Psoas muscle (tissue), 8 donors: ENCODE measurements around the gene POC1A. TPM values are rescaled to one million over a fixed set of nuclear protein-coding genes. Genes with fewer than 3 reads are reported as not detected.

Experiments used
- ATAC-seq, 4 donors: fragments of 200-7000 bp; cut with Tn5 transposase; one replicate each; pipeline ENCODE4 v1.9.1; 2020; ENCODE audit warnings: moderate library complexity in 3 of 4, mild to moderate bottlenecking in 2 of 4
- DNase-seq, 2 donors: peaks; one replicate each; pipeline ENCODE4 v3.0.0-alpha.2; 2020
- H3K27ac ChIP-seq: fragments of 200-600 bp; one replicate; pipeline ENCODE4 v1.8.0; 2022
- H3K27me3 ChIP-seq, 3 donors: fragments of 200-600 bp in 1 of 3; one replicate each; pipeline versions ENCODE4 v1.6.1 to v1.8.0; 2013 to 2022; ENCODE audit warnings: low read length in 2 of 3, mild to moderate bottlenecking in 2 of 3, moderate library complexity in 1 of 3; ENCODE audit not compliant: insufficient read depth in 3 of 3
- H3K36me3 ChIP-seq, 2 donors: fragments of 200-600 bp in 1 of 2; one replicate each; pipeline versions ENCODE4 v1.6.1 to v1.8.0; 2013 to 2022; ENCODE audit warnings: low read depth in 1 of 2, mild to moderate bottlenecking in 1 of 2, moderate library complexity in 1 of 2; ENCODE audit not compliant: insufficient read depth in 1 of 2
- H3K4me1 ChIP-seq: fragments of 200-600 bp; one replicate; pipeline ENCODE4 v1.8.0; 2022
- H3K4me3 ChIP-seq: fragments of 200-600 bp; one replicate; pipeline ENCODE4 v1.8.0; 2022; ENCODE audit warnings: mild to moderate bottlenecking
- H3K9me3 ChIP-seq: fragments of 200-600 bp; one replicate; pipeline ENCODE4 v1.8.0; 2022
- WGBS, 3 donors: extraction: QIAGEN DNeasy Blood & Tissue Kit; methylation state at CpG; one replicate each; pipeline versions ENCODE4 v1.1.6 to v1.1.7; 2013; 5-methylcytosine and 5-hydroxymethylcytosine counted together
- intact Hi-C, 2 donors: fragments of 100-400 bp; cut with DNase I; formaldehyde crosslinking; loops; one replicate each; pipeline versions ENCODE4 v1.11.0 to v1.14.2; 2022
- polyA plus RNA-seq, 3 donors: library from polyadenylated mRNA; stranded (reverse); fragments of 200-250 nt; gene quantifications; one replicate each; pipeline ENCODE4 v1.2.3, GENCODE V29; 2013
- total RNA-seq, 4 donors: library from RNA; stranded (reverse); fragmentation: NEBNext Ultra II Directional in 2 of 4; extraction: Animal tissue kit (Norgen Biotek cat#: 25700) in 2 of 4; gene quantifications; one replicate each; pipeline versions ENCODE4 v1.2.1 to v1.2.4, GENCODE V29; 2021 to 2023
- TF ChIP-seq, protein P1 (sequence below): fragments of 200-600 bp; IDR thresholded peaks from one replicate; pipeline ENCODE4 v1.8.0; 2022; ENCODE audit warnings: antibody characterized with exemption
- donor health status: healthy with polysubstance abuse.
- donor health status: DM: no; HTN: no; CAD: no; lungs with moderate emphysema.
- donor health status: Bipolar disorder and iron deficiency.
- donor health status: healthy.
- donor health status: DM: yes; HTN: yes; CAD: no.
- donor health status: DM: no; HTN: no; CAD: no.
- donor health status: DM: no; HTN: no; CAD: no.
- donor health status: DM: yes; HTN: yes; CAD: no.

Gene POC1A
- total and polyA plus RNA-seq, 7 donors: 0.87 to 3.2 (median 1.7) TPM

- 33 to 39% (median 34%) methylated on average over 14 of the region's 14 CpGs for WGBS, 3 donors
Observed at GRCh38 chr3:52198643-52199608, 44.7 kb upstream of the POC1A start.

DNA sequence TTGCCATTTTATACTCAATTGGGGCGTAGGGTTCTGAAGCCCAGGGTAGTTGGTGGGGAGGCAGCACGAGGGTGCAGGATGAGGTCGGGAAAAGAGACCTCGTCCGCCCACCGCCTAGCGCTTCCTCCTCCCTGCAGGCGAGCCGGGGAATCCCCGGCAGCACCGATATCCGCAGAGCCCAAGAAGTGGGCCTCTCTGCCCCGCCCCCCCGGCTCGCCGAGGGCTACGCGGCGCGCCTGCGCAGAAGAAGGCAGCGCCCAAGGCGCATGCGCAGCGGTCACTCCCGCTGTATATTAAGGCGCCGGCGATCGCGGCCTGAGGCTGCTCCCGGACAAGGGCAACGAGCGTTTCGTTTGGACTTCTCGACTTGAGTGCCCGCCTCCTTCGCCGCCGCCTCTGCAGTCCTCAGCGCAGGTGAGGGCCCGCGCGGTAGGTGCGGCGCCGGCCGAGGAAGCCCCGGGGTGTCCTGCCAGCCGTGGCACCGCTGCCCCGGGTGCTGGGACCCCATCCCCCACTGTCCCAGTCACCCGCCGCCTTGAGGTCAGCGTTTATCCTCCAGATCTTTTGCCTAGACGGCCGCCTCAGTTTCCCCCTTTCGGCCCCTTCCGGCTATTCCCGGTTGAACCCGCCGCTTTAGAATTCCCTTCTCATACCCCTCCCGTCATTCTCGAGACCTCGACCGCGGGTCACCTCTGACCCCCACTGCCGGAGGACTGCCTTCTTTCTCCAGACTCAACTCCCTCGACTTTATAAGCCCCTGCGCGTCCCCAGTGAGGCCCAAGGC lies 43.8 kb upstream of the POC1A start, which contains the start of gene ALAS1:
ALAS1 (plus strand) TSS at position 319 of the 784 bp plus-strand sequence. CDS start 1,082 bp downstream, outside the sequence.
- DNase-seq: peak; percentile 93 to 96
- intact Hi-C loops: loop anchor here in 1 of 2 donors (5.0 kb wide), 1 partner anchor 41 kb away; no protein-coding TSS in a partner anchor
- Histone ChIP-seq H3K36me3 (peaks cover 0 to 41% of the 10 kb centered on the region in 2 donors), H3K4me3 (peak within 1 kb of the TSS; percentile 100), H3K4me1 (peaks cover 36% of the 10 kb centered on the region), H3K9me3 (no peaks in the 10 kb centered on the region), H3K27ac (peak within 1 kb of the TSS; percentile 87), H3K27me3 (no peaks in the 10 kb centered on the region)
- TF ChIP-seq, protein P1, sequence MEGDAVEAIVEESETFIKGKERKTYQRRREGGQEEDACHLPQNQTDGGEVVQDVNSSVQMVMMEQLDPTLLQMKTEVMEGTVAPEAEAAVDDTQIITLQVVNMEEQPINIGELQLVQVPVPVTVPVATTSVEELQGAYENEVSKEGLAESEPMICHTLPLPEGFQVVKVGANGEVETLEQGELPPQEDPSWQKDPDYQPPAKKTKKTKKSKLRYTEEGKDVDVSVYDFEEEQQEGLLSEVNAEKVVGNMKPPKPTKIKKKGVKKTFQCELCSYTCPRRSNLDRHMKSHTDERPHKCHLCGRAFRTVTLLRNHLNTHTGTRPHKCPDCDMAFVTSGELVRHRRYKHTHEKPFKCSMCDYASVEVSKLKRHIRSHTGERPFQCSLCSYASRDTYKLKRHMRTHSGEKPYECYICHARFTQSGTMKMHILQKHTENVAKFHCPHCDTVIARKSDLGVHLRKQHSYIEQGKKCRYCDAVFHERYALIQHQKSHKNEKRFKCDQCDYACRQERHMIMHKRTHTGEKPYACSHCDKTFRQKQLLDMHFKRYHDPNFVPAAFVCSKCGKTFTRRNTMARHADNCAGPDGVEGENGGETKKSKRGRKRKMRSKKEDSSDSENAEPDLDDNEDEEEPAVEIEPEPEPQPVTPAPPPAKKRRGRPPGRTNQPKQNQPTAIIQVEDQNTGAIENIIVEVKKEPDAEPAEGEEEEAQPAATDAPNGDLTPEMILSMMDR: peak; percentile 23
- 0 to 1% (median 0%) methylated on average over 55 to 71 of the region's 71 CpGs for WGBS, 3 donors
- peak; percentile 87 to 95 (median 88) for ATAC-seq

More at GRCh38 chr3:52198643-52199608, 44.7 kb upstream of the POC1A start:
- TF ChIP-seq, protein P1: no peak
- H3K9me3 ChIP-seq: no peaks in the 10 kb centered on the region
- H3K4me3 ChIP-seq: peak overlapping the region; percentile 100
- intact Hi-C loops: loop anchor here in 1 of 2 donors (5.0 kb wide), 1 partner anchor 42 kb away; no protein-coding TSS in a partner anchor
- peaks cover 3 to 49% of the 10 kb centered on the region in 2 donors for H3K36me3 ChIP-seq
- DNase-seq (no peak), ATAC-seq (no peak)
- no peaks in the 10 kb centered on the region for H3K27me3 ChIP-seq
- peaks cover 36% of the 10 kb centered on the region for H3K4me1 ChIP-seq
- peak overlapping the region; percentile 87 for H3K27ac ChIP-seq

DNA sequence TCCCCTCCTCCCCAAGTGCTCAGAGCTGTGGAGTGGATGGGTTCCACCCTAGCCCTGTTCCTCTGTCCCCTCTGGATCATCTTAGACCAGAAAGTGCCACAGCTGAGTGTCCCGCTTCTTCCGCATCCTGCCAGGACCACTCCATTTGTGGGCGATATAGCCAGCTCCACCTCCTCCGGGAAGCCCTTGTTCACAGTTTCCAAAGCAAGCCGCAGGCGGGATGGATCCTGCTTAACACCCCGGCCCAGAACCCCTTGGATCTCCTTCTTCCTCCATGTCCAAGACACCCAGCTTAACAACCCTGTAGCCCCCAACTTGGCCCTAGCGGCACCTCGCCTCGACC lies 43.2 kb upstream of the POC1A start:
- Histone ChIP-seq H3K4me1 (peaks cover 36% of the 10 kb centered on the region), H3K27ac (peak overlapping the region; percentile 87), H3K27me3 (no peaks in the 10 kb centered on the region), H3K36me3 (peaks cover 0 to 35% of the 10 kb centered on the region in 2 donors), H3K4me3 (peak overlapping the region; percentile 100), H3K9me3 (no peaks in the 10 kb centered on the region)
- ATAC-seq (peak in 3 of 4 donors; percentile 1 to 5 (median 4)), DNase-seq (no peak)
- TF ChIP-seq, protein P1: no peak
- WGBS, 3 donors: 34 to 47% (median 40%) methylated on average over 10 of the region's 10 CpGs
- intact Hi-C loops: loop anchor here in 1 of 2 donors (5.0 kb wide), 1 partner anchor 40 kb away; no protein-coding TSS in a partner anchor

- Histone ChIP-seq H3K4me1 (peaks cover 34% of the 10 kb centered on the region), H3K27ac (no peak overlapping the region), H3K4me3 (peak overlapping the region; percentile 100), H3K9me3 (no peaks in the 10 kb centered on the region), H3K36me3 (peaks cover 0 to 30% of the 10 kb centered on the region in 2 donors), H3K27me3 (no peaks in the 10 kb centered on the region)
- DNase-seq: no peak
- TF ChIP-seq, protein P1: no peak
- no peak for ATAC-seq
- intact Hi-C loops: loop anchor here in 1 of 2 donors (5.0 kb wide), 1 partner anchor 40 kb away; no protein-coding TSS in a partner anchor
- WGBS, 3 donors: 54 to 70% (median 61%) methylated on average over 3 of the region's 3 CpGs
Observed at GRCh38 chr3:52196977-52197376, 42.8 kb upstream of the POC1A start.
